ENCODE results near the gene GSG1L.
"Not testable (repeated sequence)": the region's sequence is repeated elsewhere in the genome, so short reads cannot be mapped to it uniquely, and the experiment has no call there.

The GSG1L gene

GRCh38 chr16:27748868-27749546, 314.5 kb downstream of the GSG1L start:
- FAIRE-seq (no peak), DNase-seq (ENCODE audit: insufficient read length, low spot score) (peak; percentile 37)

GRCh38 chr16:27747946-27748345, 315.6 kb downstream of the GSG1L start:
- no peak for FAIRE-seq
- DNase-seq (ENCODE audit: insufficient read length, low spot score), result no peak

GRCh38 chr16:27746076-27746855, 317.2 kb downstream of the GSG1L start:
- no peak for FAIRE-seq

DNA sequence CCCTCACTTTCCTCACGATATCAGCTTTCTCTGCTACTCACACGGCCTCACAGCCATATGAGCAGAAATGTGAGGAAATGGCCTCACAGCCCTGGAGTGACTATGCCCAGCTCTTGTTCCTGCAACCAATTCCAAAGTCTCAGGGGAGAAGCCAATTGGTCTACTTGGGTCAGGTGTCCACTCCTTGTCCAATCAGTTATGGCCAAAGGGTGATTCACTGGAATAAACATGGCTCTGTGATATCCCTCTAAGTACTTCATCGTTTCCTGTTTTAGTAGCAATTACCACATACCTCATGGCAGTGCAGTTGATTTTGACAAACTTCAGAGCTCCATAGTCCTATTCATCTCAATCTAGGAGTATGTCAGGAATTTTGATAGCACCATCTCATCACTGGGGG, 318.2 kb downstream of the GSG1L start:
- DNase-seq (ENCODE audit: insufficient read length, low spot score) (no peak), FAIRE-seq (no peak)

More at GRCh38 chr16:27746076-27746855, 317.2 kb downstream of the GSG1L start:
- no peak for DNase-seq (ENCODE audit: insufficient read length, low spot score)

GRCh38 chr16:27743963-27744362, 319.6 kb downstream of the GSG1L start:
- no peak for DNase-seq (ENCODE audit: insufficient read length, low spot score)
- no peak for FAIRE-seq

GRCh38 chr16:27743001-27743400, 320.5 kb downstream of the GSG1L start:
- DNase-seq (ENCODE audit: insufficient read length, low spot score); FAIRE-seq: not testable (repeated sequence)

- no peak for FAIRE-seq
- no peak for DNase-seq (ENCODE audit: insufficient read length, low spot score)
Observed at GRCh38 chr16:27742333-27742732, 321.2 kb downstream of the GSG1L start.

DNA sequence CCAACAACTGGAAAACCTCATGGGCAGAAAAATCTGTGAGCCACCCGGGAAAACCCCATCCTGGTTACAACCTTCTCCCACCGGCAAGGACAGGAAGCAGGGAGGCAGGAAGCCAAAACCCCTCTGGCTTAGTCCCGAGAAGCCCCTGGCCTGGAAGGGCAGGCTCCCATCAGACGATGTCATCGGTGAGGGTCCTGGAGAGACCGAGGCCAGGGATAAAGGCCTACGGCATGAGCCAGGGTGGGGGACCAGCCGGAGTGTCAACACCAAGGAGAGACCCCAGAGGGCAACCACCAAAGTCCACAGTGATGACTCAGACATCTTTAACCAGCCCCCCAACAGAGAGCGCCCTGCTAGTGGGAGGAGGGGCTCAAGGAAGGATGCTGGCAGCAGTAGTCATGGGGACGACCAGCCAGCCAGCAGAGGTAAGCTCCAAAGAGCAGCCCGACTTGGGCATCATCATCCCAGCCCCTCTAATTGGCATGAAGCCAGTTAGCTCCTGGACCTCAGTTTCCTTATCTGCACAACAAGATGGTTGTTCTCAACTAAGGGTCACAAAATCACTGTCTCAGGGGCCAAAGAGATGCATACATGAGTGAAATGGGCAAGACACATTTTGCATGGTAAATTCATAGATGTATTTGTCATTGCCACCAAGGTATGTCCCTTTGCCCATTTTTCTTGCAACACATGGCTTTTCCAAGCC, 322.9 kb downstream of the GSG1L start:
- no peak for DNase-seq (ENCODE audit: insufficient read length, low spot score)
- no peak for FAIRE-seq

GRCh38 chr16:27739606-27740357, 323.7 kb downstream of the GSG1L start:
- no peak for FAIRE-seq

GRCh38 chr16:27738596-27738995, 324.9 kb downstream of the GSG1L start:
- FAIRE-seq (no peak), DNase-seq (ENCODE audit: insufficient read length, low spot score) (no peak)

More at GRCh38 chr16:27739606-27740357, 323.7 kb downstream of the GSG1L start:
- no peak for DNase-seq (ENCODE audit: insufficient read length, low spot score)

All from GM19239 (cell line).